ENCODE measurements around the gene RPS6KA2. TPM values are rescaled to one million over a fixed set of nuclear protein-coding genes. Genes with fewer than 3 reads are reported as not detected.
"Not testable (repeated sequence)": the region's sequence is repeated elsewhere in the genome, so short reads cannot be mapped to it uniquely, and the experiment has no call there.

RPS6KA2 gene
- polyA plus RNA-seq, 1 donor (not counting 4 experiments of a cell fraction or from before 2014, with no cell fraction given), result 8.2 TPM

DNA sequence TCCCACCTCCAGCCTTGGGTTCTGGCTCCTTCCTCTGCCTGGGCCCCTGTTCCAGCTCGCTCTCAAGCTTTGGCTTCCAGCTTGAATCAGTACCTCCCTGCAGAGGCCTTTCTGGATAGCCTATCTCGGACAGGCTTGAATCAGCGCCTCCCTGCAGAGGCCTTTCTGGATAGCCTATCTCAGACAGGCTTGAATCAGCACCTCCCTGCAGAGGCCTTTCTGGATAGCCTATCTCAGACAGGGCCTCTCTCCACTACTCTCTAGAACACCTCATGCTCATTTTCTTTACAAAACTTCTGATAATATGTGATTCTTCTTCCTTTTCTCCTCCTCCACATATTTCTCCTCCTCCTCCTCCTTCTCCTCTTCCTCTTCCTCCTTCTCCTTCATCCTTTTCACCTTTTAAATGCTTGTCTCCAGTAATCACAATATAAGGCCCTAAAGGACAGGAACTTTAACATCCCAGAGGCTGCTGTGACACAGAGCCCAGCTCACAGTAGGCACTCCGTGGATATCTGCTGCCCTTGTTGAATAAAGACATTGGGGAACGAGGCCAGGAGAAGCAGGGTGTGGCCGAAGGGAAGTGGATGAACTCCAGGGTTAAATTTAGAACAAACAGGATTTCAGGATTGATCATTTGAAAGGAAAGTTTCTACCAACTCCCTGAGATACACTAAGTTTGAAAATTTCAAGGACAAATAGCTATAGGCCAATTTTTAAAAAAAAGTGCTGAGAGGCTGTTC is 9.3 kb upstream of the RPS6KA2 start:
- DNase-seq (ENCODE audit: low read depth, low spot score), result no peak
- no peaks in the 10 kb centered on the region for H3K36me3 ChIP-seq (ENCODE audit: control insufficient read depth in 2 of 2, extremely low read depth in 1 of 2, insufficient read depth in 2 of 2, low read length in 2 of 2)
- H3K79me2 ChIP-seq (ENCODE audit: control insufficient read depth, insufficient read depth, low read length), result no peaks in the 10 kb centered on the region
- H2AFZ ChIP-seq (ENCODE audit: control insufficient read depth, low read length), result peak overlapping the region; percentile 42
- H3K4me3 ChIP-seq (ENCODE audit: control insufficient read depth in 2 of 3, extremely low read depth in 1 of 3, insufficient read depth in 2 of 3, low read depth in 1 of 3, low read length in 3 of 3), result no peak overlapping the region
- no peak overlapping the region for H3K27ac ChIP-seq (ENCODE audit: control insufficient read depth, insufficient read depth, low read length)
- peaks cover 13% of the 10 kb centered on the region for H3K4me1 ChIP-seq (ENCODE audit: control insufficient read depth, extremely low read depth, insufficient read depth, low read length)
- H4K20me1 ChIP-seq (ENCODE audit: control insufficient read depth, extremely low read depth, insufficient read depth, low read length), result no peaks in the 10 kb centered on the region
- no peaks in the 10 kb centered on the region for H3K9me1 ChIP-seq (ENCODE audit: control insufficient read depth, extremely low read depth, insufficient read depth, low read length)
- H3K9me3 ChIP-seq (ENCODE audit: control insufficient read depth, low read depth, low read length), result no peaks in the 10 kb centered on the region
- TF ChIP-seq EZH2 (IDR thresholded peaks at IDR 0.05; ENCODE audit: low read length) (no peak), CTCF (optimal IDR thresholded peaks at IDR 0.05 in 1 of 3, IDR thresholded peaks at IDR 0.05 in 1 of 3, conservative IDR thresholded peaks at IDR 0.05 in 1 of 3; ENCODE audit: extremely low read depth in 1 of 3, insufficient read depth in 2 of 3, low read length in 3 of 3) (no peak)
- H3K9ac ChIP-seq (ENCODE audit: control insufficient read depth, extremely low read depth, insufficient read depth, low read length), result no peak overlapping the region
- H3K4me2 ChIP-seq (ENCODE audit: control insufficient read depth, extremely low read depth, insufficient read depth, low read depth, low read length), result no peak overlapping the region
- FAIRE-seq, result peak; percentile 59
- peaks cover 3% of the 10 kb centered on the region for H3K27me3 ChIP-seq (ENCODE audit: control insufficient read depth, extremely low read depth, insufficient read depth, low read length)
- dilution Hi-C loops (cut with MboI; ENCODE audit: extremely low pct_ligation_motif_present, low sequenced_read_pairs), result no loop called here

GRCh38 chr6:166635013-166635970 is 8.2 kb upstream of the RPS6KA2 start:
- no peak overlapping the region for H3K4me3 ChIP-seq (ENCODE audit: control insufficient read depth in 2 of 3, extremely low read depth in 1 of 3, insufficient read depth in 2 of 3, low read depth in 1 of 3, low read length in 3 of 3)
- dilution Hi-C loops (cut with MboI; ENCODE audit: extremely low pct_ligation_motif_present, low sequenced_read_pairs), result no loop called here
- H3K27me3 ChIP-seq (ENCODE audit: control insufficient read depth, extremely low read depth, insufficient read depth, low read length), result peaks cover 3% of the 10 kb centered on the region
- H2AFZ ChIP-seq (ENCODE audit: control insufficient read depth, low read length), result no peak overlapping the region
- no peaks in the 10 kb centered on the region for H3K36me3 ChIP-seq (ENCODE audit: control insufficient read depth in 2 of 2, extremely low read depth in 1 of 2, insufficient read depth in 2 of 2, low read length in 2 of 2)
- TF ChIP-seq CTCF (optimal IDR thresholded peaks at IDR 0.05 in 1 of 3, IDR thresholded peaks at IDR 0.05 in 1 of 3, conservative IDR thresholded peaks at IDR 0.05 in 1 of 3; ENCODE audit: extremely low read depth in 1 of 3, insufficient read depth in 2 of 3, low read length in 3 of 3), result no peak
- TF ChIP-seq EZH2 (IDR thresholded peaks at IDR 0.05; ENCODE audit: low read length), result no peak
- no peaks in the 10 kb centered on the region for H4K20me1 ChIP-seq (ENCODE audit: control insufficient read depth, extremely low read depth, insufficient read depth, low read length)
- FAIRE-seq (no peak), DNase-seq (ENCODE audit: low read depth, low spot score) (no peak)
- no peaks in the 10 kb centered on the region for H3K9me1 ChIP-seq (ENCODE audit: control insufficient read depth, extremely low read depth, insufficient read depth, low read length)
- no peaks in the 10 kb centered on the region for H3K79me2 ChIP-seq (ENCODE audit: control insufficient read depth, insufficient read depth, low read length)
- peaks cover 7% of the 10 kb centered on the region for H3K4me1 ChIP-seq (ENCODE audit: control insufficient read depth, extremely low read depth, insufficient read depth, low read length)
- no peaks in the 10 kb centered on the region for H3K9me3 ChIP-seq (ENCODE audit: control insufficient read depth, low read depth, low read length)
- H3K27ac ChIP-seq (ENCODE audit: control insufficient read depth, insufficient read depth, low read length), result no peak overlapping the region
- no peak overlapping the region for H3K4me2 ChIP-seq (ENCODE audit: control insufficient read depth, extremely low read depth, insufficient read depth, low read depth, low read length)
- no peak overlapping the region for H3K9ac ChIP-seq (ENCODE audit: control insufficient read depth, extremely low read depth, insufficient read depth, low read length)

GRCh38 chr6:166634581-166634980 is 7.5 kb upstream of the RPS6KA2 start:
- FAIRE-seq, result not testable (repeated sequence)

More at GRCh38 chr6:166634581-166634980, 7.5 kb upstream of the RPS6KA2 start:
- H2AFZ ChIP-seq (ENCODE audit: control insufficient read depth, low read length); H3K27me3 ChIP-seq (ENCODE audit: control insufficient read depth, extremely low read depth, insufficient read depth, low read length); H3K4me1 ChIP-seq (ENCODE audit: control insufficient read depth, extremely low read depth, insufficient read depth, low read length); H3K36me3 ChIP-seq (ENCODE audit: control insufficient read depth in 2 of 2, extremely low read depth in 1 of 2, insufficient read depth in 2 of 2, low read length in 2 of 2); H3K79me2 ChIP-seq (ENCODE audit: control insufficient read depth, insufficient read depth, low read length); DNase-seq (ENCODE audit: low read depth, low spot score); H3K9ac ChIP-seq (ENCODE audit: control insufficient read depth, extremely low read depth, insufficient read depth, low read length); H3K27ac ChIP-seq (ENCODE audit: control insufficient read depth, insufficient read depth, low read length); H3K4me2 ChIP-seq (ENCODE audit: control insufficient read depth, extremely low read depth, insufficient read depth, low read depth, low read length); dilution Hi-C loops (cut with MboI; ENCODE audit: extremely low pct_ligation_motif_present, low sequenced_read_pairs); H3K9me3 ChIP-seq (ENCODE audit: control insufficient read depth, low read depth, low read length); H3K9me1 ChIP-seq (ENCODE audit: control insufficient read depth, extremely low read depth, insufficient read depth, low read length); H4K20me1 ChIP-seq (ENCODE audit: control insufficient read depth, extremely low read depth, insufficient read depth, low read length); H3K4me3 ChIP-seq (ENCODE audit: control insufficient read depth in 2 of 3, extremely low read depth in 1 of 3, insufficient read depth in 2 of 3, low read depth in 1 of 3, low read length in 3 of 3): not testable (repeated sequence)
